Mucosa of rectum (tissue), 2 donors: ENCODE measurements around the gene TMEM131L.

Experiments used
- H3K27ac ChIP-seq, 2 donors: one replicate each; pipeline ENCODE4 v1.7.0; 2013; ENCODE audit warnings: inconsistent platforms in 2 of 2, low read depth in 2 of 2, low read length in 2 of 2
- H3K27me3 ChIP-seq, 2 donors: one replicate each; pipeline ENCODE4 v1.7.0; 2013; ENCODE audit warnings: low read length in 2 of 2; ENCODE audit not compliant: control insufficient read depth in 2 of 2, insufficient read depth in 2 of 2
- H3K36me3 ChIP-seq, 2 donors: one replicate each; pipeline ENCODE4 v1.7.0; 2013; ENCODE audit warnings: low read length in 2 of 2; ENCODE audit not compliant: control insufficient read depth in 2 of 2, insufficient read depth in 2 of 2
- H3K4me1 ChIP-seq, 2 donors: one replicate each; pipeline ENCODE4 v1.7.0; 2013; ENCODE audit warnings: low read length in 2 of 2, mild to moderate bottlenecking in 1 of 2; ENCODE audit not compliant: control insufficient read depth in 2 of 2, insufficient read depth in 2 of 2
- H3K4me3 ChIP-seq, 2 donors: one replicate each; pipeline ENCODE4 v1.7.0; 2013; ENCODE audit warnings: low read length in 2 of 2
- H3K9ac ChIP-seq, 2 donors: one replicate each; pipeline ENCODE4 v1.7.0; 2013; ENCODE audit warnings: low read length in 2 of 2, low read depth in 1 of 2, mild to moderate bottlenecking in 1 of 2
- H3K9me3 ChIP-seq, 2 donors: one replicate each; pipeline ENCODE4 v1.7.0; 2013; ENCODE audit warnings: low read length in 2 of 2; ENCODE audit not compliant: control insufficient read depth in 2 of 2
- donor health status: healthy.
- donor health status: Normal muscosa, but diverticular disease.

The TMEM131L gene

DNA sequence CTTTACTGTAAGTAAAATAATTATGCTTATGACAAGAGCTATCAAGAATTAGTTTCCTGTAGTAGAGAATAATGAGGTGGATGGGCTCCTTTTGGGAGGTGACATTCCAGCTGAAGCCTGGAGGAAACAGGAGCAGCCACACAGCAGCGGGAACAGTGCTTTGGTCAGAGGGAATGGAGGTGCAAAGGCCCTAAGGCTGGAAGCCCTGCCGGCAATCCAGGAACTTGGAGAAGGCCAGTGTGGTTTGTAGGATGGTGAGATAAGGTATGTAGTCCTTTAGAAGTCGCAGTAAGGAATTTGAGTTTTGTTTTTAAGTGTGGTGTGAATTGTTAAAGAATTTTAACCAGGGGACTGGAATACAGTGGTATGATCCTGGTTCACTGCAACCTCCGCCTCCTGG, 8.1 kb downstream of the TMEM131L start:
- no peak overlapping the region for H3K27ac ChIP-seq
- no peaks in the 10 kb centered on the region for H3K9me3 ChIP-seq
- H3K36me3 ChIP-seq, result peaks cover 2 to 7% of the 10 kb centered on the region in 2 donors
- no peaks in the 10 kb centered on the region for H3K27me3 ChIP-seq
- peaks cover 15% of the 10 kb centered on the region in 2 donors for H3K4me1 ChIP-seq
- no peak overlapping the region for H3K9ac ChIP-seq
- H3K4me3 ChIP-seq, result no peak overlapping the region

DNA sequence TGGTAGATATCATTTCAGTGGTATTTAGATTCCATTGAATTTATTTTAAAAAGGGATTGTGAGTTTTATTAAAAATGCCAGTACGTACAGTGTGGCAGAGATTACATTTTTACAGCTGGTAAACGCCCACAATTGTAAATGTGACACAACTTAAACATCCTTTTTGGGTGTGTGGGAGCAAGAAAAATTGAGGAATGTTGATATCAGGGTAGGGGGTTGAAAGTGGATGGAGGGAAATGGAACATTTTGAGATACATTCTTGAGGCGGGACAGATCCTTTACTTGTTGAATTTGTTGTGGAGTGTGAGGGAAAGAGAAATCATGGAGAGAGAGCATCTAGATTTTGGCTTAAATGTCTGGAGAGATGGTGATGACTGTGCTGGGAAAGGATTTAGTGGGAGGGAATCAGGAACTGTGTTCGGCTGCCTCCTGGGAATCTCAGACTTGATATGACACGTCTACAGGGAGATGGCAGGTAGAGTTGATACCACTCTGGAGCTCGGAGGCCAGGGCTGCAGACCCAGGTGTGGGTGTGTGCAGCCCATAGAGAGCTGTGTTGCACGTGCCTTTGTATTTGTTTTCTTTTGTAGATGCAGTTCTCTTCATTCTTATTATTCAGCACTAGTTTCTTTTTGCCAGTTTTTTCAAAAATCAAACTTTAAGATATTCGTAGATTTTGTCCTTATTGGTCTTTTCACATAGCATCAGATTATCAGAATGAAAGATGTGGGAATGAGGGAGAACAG, 10.8 kb downstream of the TMEM131L start:
- Histone ChIP-seq H3K4me3 (no peak overlapping the region), H3K4me1 (peaks cover 0 to 3% of the 10 kb centered on the region in 2 donors), H3K9me3 (no peaks in the 10 kb centered on the region), H3K27ac (no peak overlapping the region), H3K27me3 (no peaks in the 10 kb centered on the region), H3K36me3 (peaks cover 2 to 7% of the 10 kb centered on the region in 2 donors), H3K9ac (no peak overlapping the region)

DNA sequence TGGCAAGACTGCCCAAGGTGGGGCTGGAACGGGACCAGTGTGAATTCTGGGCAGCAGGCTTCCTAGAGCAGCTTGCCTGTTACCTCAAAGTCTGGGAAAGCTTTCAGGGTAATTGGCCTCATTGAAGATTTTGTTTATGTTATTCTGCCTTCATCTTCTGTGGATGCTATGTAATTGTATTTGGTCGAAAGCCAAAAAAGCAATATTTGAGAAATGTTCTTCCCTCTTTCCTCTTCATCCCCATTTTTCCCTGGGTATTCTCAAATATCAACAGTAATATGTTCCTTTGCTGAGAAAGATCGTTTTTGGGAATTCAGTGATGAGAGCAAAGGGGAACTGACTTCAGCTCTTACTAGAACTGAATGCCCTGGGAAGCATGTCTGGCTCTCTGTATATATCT, 12.9 kb downstream of the TMEM131L start:
- H3K4me3 ChIP-seq, result no peak overlapping the region
- no peak overlapping the region for H3K9ac ChIP-seq
- H3K9me3 ChIP-seq, result no peaks in the 10 kb centered on the region
- H3K4me1 ChIP-seq, result no peaks in the 10 kb centered on the region
- H3K36me3 ChIP-seq, result peaks cover 2 to 3% of the 10 kb centered on the region in 2 donors
- no peak overlapping the region for H3K27ac ChIP-seq
- H3K27me3 ChIP-seq, result no peaks in the 10 kb centered on the region

DNA sequence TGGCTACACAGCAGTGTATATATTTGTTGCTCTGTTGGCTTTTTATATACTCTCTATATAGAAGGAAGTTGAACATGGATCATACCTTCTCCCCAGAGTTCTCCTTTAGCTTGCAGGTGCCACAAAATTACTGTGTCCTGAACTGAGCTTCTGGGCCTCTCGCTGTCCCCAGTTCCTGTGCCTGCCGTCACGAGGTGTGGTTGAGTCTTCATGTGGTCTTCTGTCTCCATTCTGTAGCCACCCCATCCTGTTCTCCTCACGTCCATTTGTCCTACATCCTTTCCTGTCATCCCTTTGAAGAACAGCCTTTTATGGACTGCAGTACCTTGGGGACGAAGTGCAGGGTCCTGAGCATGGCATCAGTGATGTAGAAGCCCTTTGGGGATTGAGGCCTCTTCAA, 14.5 kb downstream of the TMEM131L start:
- no peaks in the 10 kb centered on the region for H3K36me3 ChIP-seq
- H3K9me3 ChIP-seq, result no peaks in the 10 kb centered on the region
- H3K4me1 ChIP-seq, result no peaks in the 10 kb centered on the region
- H3K27ac ChIP-seq, result no peak overlapping the region
- no peaks in the 10 kb centered on the region for H3K27me3 ChIP-seq
- no peak overlapping the region for H3K4me3 ChIP-seq
- H3K9ac ChIP-seq, result no peak overlapping the region

DNA sequence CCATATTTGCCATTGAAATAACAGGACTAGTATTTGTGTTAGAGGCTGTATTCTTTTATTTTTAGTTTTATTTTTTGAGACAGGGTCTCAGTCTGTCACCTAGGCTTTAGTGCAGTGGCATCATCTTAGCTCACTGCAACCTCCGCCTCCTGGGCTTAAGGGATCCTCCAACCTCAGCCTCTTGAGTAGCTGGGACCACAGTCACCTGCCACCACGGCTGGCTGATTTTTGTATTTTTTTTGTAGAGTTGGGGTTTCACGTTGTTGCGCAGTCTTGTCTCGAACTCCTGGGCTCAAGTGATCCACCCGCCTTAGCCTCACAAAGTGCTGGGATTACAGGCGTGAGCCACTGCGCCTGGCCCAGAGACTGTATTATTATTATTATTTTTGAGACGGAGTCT, 15.3 kb downstream of the TMEM131L start:
- H3K9me3 ChIP-seq, result no peaks in the 10 kb centered on the region
- no peak overlapping the region for H3K9ac ChIP-seq
- no peaks in the 10 kb centered on the region for H3K27me3 ChIP-seq
- H3K4me3 ChIP-seq, result no peak overlapping the region
- H3K27ac ChIP-seq, result no peak overlapping the region
- H3K4me1 ChIP-seq, result peaks cover 3 to 4% of the 10 kb centered on the region in 2 donors
- no peaks in the 10 kb centered on the region for H3K36me3 ChIP-seq

DNA sequence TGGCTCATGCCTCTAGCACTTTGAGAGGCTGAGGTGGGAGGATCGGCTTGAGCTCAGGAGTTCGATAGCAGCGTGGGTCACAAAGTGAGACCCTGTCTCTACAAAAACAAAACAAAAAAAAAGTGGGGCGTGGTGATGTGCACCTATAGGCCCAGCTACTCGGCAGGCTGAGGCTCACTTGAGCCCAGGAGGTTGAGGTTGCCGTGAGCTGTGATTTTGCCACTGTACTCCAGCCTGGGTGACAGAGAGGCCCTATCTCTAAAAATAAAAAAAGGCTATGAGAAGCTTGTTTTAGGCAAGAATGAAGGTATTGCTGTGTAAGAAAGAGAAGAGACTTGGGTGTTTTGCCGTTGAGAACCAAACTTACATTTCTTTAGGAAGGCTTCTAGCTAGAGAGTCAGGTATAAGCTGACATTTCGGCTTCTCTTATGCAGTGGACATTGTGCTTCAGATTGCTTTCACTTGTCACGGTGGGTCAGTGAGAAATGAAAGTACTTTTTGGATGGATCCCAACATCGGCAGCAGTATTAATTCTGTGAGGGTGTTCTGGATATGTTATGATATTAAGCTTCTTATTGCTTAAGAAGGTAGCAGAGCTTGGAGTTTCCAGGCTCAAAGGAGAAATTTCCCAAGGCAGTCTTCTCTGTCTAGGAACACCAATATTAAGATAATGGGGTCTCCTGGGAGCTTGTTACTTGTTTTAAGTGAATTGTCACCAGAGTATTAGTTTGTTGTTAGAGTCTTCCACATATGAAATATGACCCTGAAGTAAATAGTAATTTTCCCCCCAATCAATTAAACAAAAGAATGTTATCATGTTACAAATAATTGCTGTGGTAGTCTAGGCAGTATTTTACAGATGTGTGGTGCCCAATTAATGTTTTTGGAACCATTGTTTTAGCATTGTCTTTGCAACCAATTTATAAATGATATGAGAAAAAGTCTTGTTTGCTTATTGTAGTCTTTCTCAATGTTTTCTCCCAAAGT, 17.6 kb downstream of the TMEM131L start:
- peak overlapping the region in 1 of 2 donors; percentile 23 for H3K4me3 ChIP-seq
- H3K27ac ChIP-seq, result no peak overlapping the region
- no peaks in the 10 kb centered on the region for H3K36me3 ChIP-seq
- no peaks in the 10 kb centered on the region for H3K9me3 ChIP-seq
- peaks cover 19 to 21% of the 10 kb centered on the region in 2 donors for H3K4me1 ChIP-seq
- no peak overlapping the region for H3K9ac ChIP-seq
- H3K27me3 ChIP-seq, result no peaks in the 10 kb centered on the region

DNA sequence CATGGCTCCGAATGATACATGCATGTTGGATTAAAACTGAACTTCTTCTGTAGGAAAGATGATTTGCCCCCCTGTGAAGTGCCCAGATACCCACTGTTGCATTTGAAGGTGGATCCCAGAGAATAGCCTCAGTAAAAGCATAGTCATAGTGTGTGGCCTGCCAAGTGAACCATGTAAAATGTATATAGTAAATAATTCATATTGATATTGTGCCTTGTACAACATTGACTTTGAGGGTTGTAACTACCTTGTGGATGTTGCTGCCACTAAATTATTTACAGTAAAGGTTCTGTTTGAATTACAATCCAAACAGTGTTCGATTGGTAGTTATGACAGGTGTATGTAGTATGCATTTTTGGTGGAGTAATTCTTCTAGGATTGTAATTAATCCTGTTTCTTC, 19.2 kb downstream of the TMEM131L start:
- H3K27me3 ChIP-seq, result no peaks in the 10 kb centered on the region
- H3K27ac ChIP-seq, result no peak overlapping the region
- H3K4me3 ChIP-seq, result no peak overlapping the region
- peaks cover 19 to 24% of the 10 kb centered on the region in 2 donors for H3K4me1 ChIP-seq
- H3K9ac ChIP-seq, result no peak overlapping the region
- H3K9me3 ChIP-seq, result no peaks in the 10 kb centered on the region
- H3K36me3 ChIP-seq, result no peaks in the 10 kb centered on the region

DNA sequence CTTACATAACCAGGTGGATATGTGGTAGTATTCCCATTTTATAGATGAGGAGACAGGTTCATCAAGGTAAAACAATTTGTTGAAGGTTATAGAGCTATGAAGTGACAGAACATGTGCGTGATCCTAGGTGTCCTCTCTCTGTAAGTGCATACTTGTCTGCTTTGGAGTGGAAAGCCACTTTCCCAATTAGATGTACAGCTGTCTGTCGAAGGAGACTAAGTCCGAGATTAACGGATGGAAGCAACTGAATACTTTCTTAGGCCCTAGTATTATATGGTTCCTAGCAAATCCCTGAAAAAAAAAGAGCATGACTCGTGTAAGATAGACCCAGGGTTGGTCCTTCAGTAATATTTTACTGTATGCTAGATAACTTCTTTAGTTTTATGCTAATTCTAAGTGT, 19.7 kb downstream of the TMEM131L start:
- Histone ChIP-seq H3K27ac (no peak overlapping the region), H3K36me3 (no peaks in the 10 kb centered on the region), H3K27me3 (no peaks in the 10 kb centered on the region), H3K9me3 (no peaks in the 10 kb centered on the region), H3K4me1 (peaks cover 19 to 24% of the 10 kb centered on the region in 2 donors), H3K4me3 (no peak overlapping the region), H3K9ac (no peak overlapping the region)

DNA sequence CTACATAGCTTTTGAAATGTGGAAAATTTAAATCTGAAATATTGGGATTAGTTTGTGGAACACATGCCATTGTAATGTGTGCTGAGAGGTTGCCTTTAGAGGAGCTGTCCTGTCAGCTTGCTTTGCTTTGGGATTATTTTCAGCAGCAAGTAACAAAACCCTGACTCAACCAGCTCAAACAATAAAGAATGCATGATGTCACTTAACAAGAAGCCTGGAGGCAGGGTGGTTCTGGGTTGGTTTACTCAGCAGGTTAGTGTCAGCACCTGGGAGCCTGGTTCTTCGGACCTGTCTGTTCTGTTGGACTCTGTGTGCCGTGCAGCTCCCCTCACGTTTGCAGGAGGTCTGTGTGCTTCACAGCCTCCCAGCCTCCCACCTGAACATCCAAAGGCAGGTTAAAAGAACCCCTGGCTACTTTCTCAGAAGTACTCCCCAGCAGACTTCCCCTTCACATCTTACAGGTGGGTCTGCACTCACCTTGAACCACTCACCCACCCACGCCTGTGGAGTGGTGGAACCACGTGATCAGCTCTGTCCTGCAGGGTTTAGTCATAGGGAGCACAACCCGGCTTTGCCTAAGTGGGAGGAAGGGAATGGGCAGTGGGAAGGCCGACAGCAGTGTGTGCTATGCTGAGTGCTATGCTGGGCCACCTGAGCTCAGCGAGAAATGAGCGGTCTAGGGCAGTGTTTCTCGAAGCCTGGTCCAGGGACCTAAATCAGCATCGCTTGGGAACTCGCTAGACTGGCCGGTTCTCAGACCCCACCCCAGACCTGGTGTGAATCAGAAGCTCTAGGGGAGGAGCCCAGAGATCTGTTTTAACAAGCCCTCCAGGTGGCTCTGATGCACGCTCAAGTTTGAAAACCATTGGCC, 20.4 kb downstream of the TMEM131L start:
- Histone ChIP-seq H3K27ac (no peak overlapping the region), H3K27me3 (no peaks in the 10 kb centered on the region), H3K9ac (no peak overlapping the region), H3K4me1 (peaks cover 19 to 24% of the 10 kb centered on the region in 2 donors), H3K9me3 (no peaks in the 10 kb centered on the region), H3K36me3 (no peaks in the 10 kb centered on the region), H3K4me3 (no peak overlapping the region)
